Activated CD8-positive, alpha-beta T cell treated with anti-CD3 and anti-CD28 coated beads for 36 hours (primary cell): ENCODE results near the gene GRK4. TPM values are rescaled to one million over a fixed set of nuclear protein-coding genes. Genes with fewer than 3 reads are reported as not detected.

Experiments
- ATAC-seq: fragments of 200-7000 bp; cut with Tn5 transposase; one replicate; pipeline ENCODE4 v1.10.0; 2021; ENCODE audit warnings: mild to moderate bottlenecking, moderate library complexity
- CTCF ChIA-PET: fragments of 350-600 bp; sonication (Branson Sonifier 250); formaldehyde crosslinking; loops from one replicate; lab custom pipeline; 2021; ENCODE audit warnings: antibody characterized with exemption; lab: Charles Lee
- POLR2A ChIA-PET: fragments of 350-600 bp; sonication (Branson Sonifier 250); formaldehyde crosslinking; loops from one replicate; lab custom pipeline; 2021; ENCODE audit warnings: antibody characterized with exemption; lab: Charles Lee
- DNase-seq: peaks from one replicate; pipeline ENCODE4 v3.0.0-alpha.2; 2020
- H3K27ac Mint-ChIP-seq: one replicate; pipeline ENCODE4 v1.8.0; 2021; ENCODE audit warnings: mild to moderate bottlenecking, mixed read lengths
- H3K27me3 Mint-ChIP-seq: one replicate; pipeline ENCODE4 v1.8.0; 2021; ENCODE audit warnings: mixed read lengths
- H3K36me3 Mint-ChIP-seq: one replicate; pipeline ENCODE4 v1.8.0; 2021; ENCODE audit warnings: low read depth, mixed read lengths
- H3K4me1 Mint-ChIP-seq: one replicate; pipeline ENCODE4 v1.8.0; 2021; ENCODE audit warnings: low read depth, mixed read lengths
- H3K4me3 Mint-ChIP-seq: one replicate; pipeline ENCODE4 v1.8.0; 2021; ENCODE audit warnings: mild to moderate bottlenecking, moderate library complexity, mixed read lengths
- H3K9me3 Mint-ChIP-seq: one replicate; pipeline ENCODE4 v1.8.0; 2021; ENCODE audit warnings: mixed read lengths
- intact Hi-C: fragments of 100-400 bp; cut with micrococcal nuclease; formaldehyde crosslinking; loops from one replicate; pipeline ENCODE4 v1.10.0; 2022
- total RNA-seq, 2 experiments: library from RNA; stranded (reverse); gene quantifications; one replicate each; pipeline ENCODE4 v1.2.3, GENCODE V29; 2021
- TF ChIP-seq, protein P1 (sequence below): fragments of 200-600 bp; IDR thresholded peaks from one replicate; pipeline ENCODE4 v1.8.0; 2022; ENCODE audit warnings: antibody characterized with exemption, mild to moderate bottlenecking

GRK4 gene
- total RNA-seq, 2 experiments from 2014 or later = 2.8 to 3.0 TPM

DNA sequence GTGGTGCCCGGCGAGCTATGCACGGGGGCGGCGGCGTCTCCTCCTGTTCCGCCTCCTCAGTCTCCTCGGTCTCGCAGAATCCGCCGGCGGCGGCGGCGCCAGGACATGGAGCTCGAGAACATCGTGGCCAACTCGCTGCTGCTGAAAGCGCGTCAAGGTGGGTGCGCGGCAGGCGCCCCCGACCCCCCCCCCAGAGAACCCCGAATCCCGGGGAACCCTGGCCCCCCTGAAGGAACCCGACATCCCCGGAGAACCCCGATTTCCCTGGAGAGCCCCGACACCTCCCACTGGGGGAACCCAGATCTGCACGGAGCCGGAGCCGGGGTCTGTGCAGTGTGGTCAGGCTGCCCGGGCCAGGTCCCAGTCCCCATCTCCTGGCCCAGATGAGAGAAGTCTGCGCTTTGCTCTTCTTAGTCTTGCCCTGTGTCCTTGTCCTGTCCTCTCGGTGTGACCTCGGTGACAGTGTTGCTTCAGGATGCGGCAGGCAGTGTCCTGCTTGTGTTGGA, 648 bp downstream of the GRK4 start:
- CTCF ChIA-PET = interaction anchor here (0.8 to 1.9 kb wide), 7 partner anchors 10 to 208 kb away, joined by 3 to 18 read pairs (median 4); partner anchors contain the start of gene TNIP2

DNA sequence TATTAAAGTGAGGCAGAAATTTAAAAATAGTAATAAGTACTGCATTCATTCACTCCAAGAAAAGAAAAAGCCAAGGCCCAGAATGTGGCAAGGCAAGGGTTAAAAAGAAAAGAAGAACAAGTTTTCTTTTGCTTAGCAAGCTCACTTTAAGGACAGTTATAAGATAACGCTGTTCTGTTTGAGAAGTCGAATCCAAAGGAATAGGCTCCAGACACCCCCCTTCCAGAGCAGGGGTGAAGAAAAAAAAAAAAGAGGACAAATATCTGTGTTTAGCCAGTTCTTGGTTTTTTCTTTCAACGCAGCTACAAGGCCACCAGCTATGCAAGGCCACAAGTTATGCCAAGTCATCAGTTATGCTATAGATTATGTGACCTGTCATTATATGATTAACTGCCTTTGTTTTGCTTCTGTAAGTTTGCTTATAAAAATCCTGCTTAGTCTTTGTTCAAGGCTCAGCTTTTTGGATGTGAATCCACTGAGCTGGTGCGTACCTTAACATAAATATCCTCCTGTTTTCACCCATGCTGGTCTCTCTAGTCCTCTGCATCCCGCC, 1.4 kb downstream of the GRK4 start:
- ChIA-PET CTCF (interaction anchor here (1.1 to 5.0 kb wide), 3 partner anchors 9 to 80 kb away, joined by 3 to 34 read pairs (median 3); no protein-coding TSS in a partner anchor), POLR2A (interaction anchor here (1.1 kb wide), 1 partner anchor 551 kb away, joined by 4 read pairs; no protein-coding TSS in a partner anchor)
- no peaks in the 10 kb centered on the region for H3K27me3 Mint-ChIP-seq
- H3K9me3 Mint-ChIP-seq = no peaks in the 10 kb centered on the region
- peak overlapping the region; percentile 83 for H3K4me3 Mint-ChIP-seq
- no peak for DNase-seq
- no peak for ATAC-seq
- TF ChIP-seq, protein P1, sequence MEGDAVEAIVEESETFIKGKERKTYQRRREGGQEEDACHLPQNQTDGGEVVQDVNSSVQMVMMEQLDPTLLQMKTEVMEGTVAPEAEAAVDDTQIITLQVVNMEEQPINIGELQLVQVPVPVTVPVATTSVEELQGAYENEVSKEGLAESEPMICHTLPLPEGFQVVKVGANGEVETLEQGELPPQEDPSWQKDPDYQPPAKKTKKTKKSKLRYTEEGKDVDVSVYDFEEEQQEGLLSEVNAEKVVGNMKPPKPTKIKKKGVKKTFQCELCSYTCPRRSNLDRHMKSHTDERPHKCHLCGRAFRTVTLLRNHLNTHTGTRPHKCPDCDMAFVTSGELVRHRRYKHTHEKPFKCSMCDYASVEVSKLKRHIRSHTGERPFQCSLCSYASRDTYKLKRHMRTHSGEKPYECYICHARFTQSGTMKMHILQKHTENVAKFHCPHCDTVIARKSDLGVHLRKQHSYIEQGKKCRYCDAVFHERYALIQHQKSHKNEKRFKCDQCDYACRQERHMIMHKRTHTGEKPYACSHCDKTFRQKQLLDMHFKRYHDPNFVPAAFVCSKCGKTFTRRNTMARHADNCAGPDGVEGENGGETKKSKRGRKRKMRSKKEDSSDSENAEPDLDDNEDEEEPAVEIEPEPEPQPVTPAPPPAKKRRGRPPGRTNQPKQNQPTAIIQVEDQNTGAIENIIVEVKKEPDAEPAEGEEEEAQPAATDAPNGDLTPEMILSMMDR = no peak
- peaks cover 13% of the 10 kb centered on the region for H3K36me3 Mint-ChIP-seq
- H3K27ac Mint-ChIP-seq = no peak overlapping the region
- H3K4me1 Mint-ChIP-seq = peaks cover 20% of the 10 kb centered on the region
- intact Hi-C loops = no loop called here

More for the DNA sequence above, 648 bp downstream of the GRK4 start:
- H3K4me1 Mint-ChIP-seq = peaks cover 26% of the 10 kb centered on the region
- TF ChIP-seq, protein P1 = no peak
- POLR2A ChIA-PET = interaction anchor here (0.8 to 1.1 kb wide), 5 partner anchors 28 to 551 kb away, joined by 3 to 4 read pairs (median 3); no protein-coding TSS in a partner anchor
- no peaks in the 10 kb centered on the region for H3K27me3 Mint-ChIP-seq
- no peaks in the 10 kb centered on the region for H3K9me3 Mint-ChIP-seq
- peak overlapping the region; percentile 83 for H3K4me3 Mint-ChIP-seq
- intact Hi-C loops = loop anchor here (2.0 kb wide), 1 partner anchor 27 kb away; no protein-coding TSS in a partner anchor
- no peak for ATAC-seq
- peak overlapping the region; percentile 58 for H3K27ac Mint-ChIP-seq
- peaks cover 17% of the 10 kb centered on the region for H3K36me3 Mint-ChIP-seq
- DNase-seq = no peak

DNA sequence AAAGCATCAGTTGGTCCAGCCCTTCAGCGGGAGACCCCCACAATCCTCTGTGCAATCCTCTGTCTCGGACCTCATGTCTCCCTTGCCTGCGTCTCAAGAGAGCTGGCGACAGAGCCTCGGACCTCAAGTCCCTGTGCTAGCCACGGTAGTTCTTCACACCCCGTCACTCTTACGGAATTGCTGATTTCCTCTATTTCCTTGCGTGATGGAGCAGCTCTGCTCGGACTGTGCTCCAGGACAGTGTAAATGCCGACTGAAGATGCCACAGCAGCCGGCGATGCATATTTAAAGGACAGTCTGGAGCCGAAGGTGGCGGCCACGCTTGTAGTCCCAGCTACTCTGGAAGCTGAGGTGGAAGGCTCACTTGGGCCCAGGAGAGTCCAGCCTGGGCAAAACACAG, 1.9 kb downstream of the GRK4 start:
- ChIA-PET POLR2A (no interaction called here), CTCF (interaction anchor here (1.1 to 5.0 kb wide), 3 partner anchors 8 to 79 kb away, joined by 3 to 34 read pairs (median 3); no protein-coding TSS in a partner anchor)
- Mint-ChIP-seq H3K4me1 (peaks cover 16% of the 10 kb centered on the region), H3K27ac (no peak overlapping the region), H3K9me3 (no peaks in the 10 kb centered on the region), H3K27me3 (no peaks in the 10 kb centered on the region), H3K36me3 (peaks cover 10% of the 10 kb centered on the region), H3K4me3 (no peak overlapping the region)
- TF ChIP-seq, protein P1 = no peak
- intact Hi-C loops = no loop called here
- no peak for DNase-seq
- no peak for ATAC-seq

DNA sequence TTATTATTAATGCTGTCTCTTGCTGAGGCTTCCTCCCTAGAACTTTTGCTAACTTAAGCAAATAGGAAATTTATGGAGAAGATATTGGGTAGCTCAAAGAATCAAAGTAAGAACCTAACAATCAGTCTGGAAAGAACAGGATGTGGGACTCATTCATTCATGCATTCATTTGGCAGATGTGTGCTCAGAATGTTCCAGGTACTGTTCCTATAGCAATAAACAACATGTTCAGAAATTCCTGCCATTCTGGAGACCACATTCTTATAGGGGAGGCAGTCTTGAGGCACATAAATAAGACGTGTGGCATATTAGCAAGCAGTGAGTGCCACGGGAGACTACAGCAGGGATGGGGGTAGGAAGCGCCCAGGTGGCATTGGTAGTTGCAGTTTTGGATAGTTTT, 5.0 kb downstream of the GRK4 start:
- intact Hi-C loops = no loop called here
- Mint-ChIP-seq H3K4me1 (peaks cover 7% of the 10 kb centered on the region), H3K27ac (no peak overlapping the region), H3K27me3 (no peaks in the 10 kb centered on the region), H3K36me3 (no peaks in the 10 kb centered on the region), H3K4me3 (no peak overlapping the region), H3K9me3 (no peaks in the 10 kb centered on the region)
- ChIA-PET POLR2A (interaction anchor here (1.5 kb wide), 1 partner anchor 8 kb away, joined by 3 read pairs; no protein-coding TSS in a partner anchor), CTCF (interaction anchor here (5.0 kb wide), 1 partner anchor 9 kb away, joined by 34 read pairs; no protein-coding TSS in a partner anchor)
- TF ChIP-seq, protein P1 = no peak
- ATAC-seq (no peak), DNase-seq (no peak)

DNA sequence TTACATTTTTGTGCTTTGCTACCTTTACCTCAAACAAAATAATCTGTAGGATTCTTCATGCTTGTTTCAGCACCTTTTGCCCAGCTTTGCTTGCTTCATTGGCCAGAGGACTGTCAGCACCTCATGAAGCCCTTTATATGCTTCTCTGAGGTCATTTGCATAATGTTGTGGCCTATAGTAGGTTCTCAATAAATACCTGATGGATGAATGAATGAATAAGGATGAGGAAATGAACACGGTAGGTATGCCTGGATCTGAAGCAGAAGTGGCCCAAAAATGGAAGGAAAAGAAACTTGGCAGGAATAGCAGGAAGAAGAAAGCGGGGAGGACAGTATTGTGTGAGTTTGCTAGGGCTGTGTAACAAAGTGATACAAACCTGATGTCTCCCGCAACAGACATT, 7.9 kb downstream of the GRK4 start:
- Mint-ChIP-seq H3K27ac (no peak overlapping the region), H3K9me3 (no peaks in the 10 kb centered on the region), H3K27me3 (no peaks in the 10 kb centered on the region), H3K4me3 (no peak overlapping the region), H3K4me1 (no peaks in the 10 kb centered on the region), H3K36me3 (no peaks in the 10 kb centered on the region)
- ChIA-PET POLR2A (no interaction called here), CTCF (no interaction called here)
- TF ChIP-seq, protein P1 = no peak
- DNase-seq (no peak), ATAC-seq (no peak)
- intact Hi-C loops = no loop called here
